Measurements from ENCODE around the gene EYA2. TPM values are rescaled to one million over a fixed set of nuclear protein-coding genes. Genes with fewer than 3 reads are reported as not detected.

Gene EYA2
- polyA plus RNA-seq, 1 experiment = 4.0 TPM

GRCh38 chr20:46895906-46896242 lies 1.2 kb downstream of the EYA2 start:
- Histone ChIP-seq H3K4me3 (ENCODE audit: low read depth, low read length) (peak overlapping the region; percentile 70), H3K27ac (ENCODE audit: low read depth, low read length) (no peak overlapping the region), H3K9me3 (ENCODE audit: control insufficient read depth, insufficient read depth, low read length) (no peaks in the 10 kb centered on the region; the same call in 1 of the 2 replicates), H3K27me3 (ENCODE audit: control insufficient read depth, insufficient read depth, low read length) (no peaks in the 10 kb centered on the region)
- CTCF ChIA-PET = no interaction called here
- no peak for DNase-seq (ENCODE audit: low read depth, low spot score)
- POLR2A ChIA-PET = no interaction called here
- no peak for TF ChIP-seq CTCF (IDR thresholded peaks at IDR 0.05; ENCODE audit: low read depth, low read length)

GRCh38 chr20:46897328-46897880 lies 2.8 kb downstream of the EYA2 start:
- CTCF ChIA-PET = no interaction called here

GRCh38 chr20:46898423-46898822 lies 3.8 kb downstream of the EYA2 start:
- no peaks in the 10 kb centered on the region for H3K27me3 ChIP-seq (ENCODE audit: control insufficient read depth, insufficient read depth, low read length)
- DNase-seq (ENCODE audit: low read depth, low spot score) = no peak
- no peak overlapping the region for H3K27ac ChIP-seq (ENCODE audit: low read depth, low read length)
- ChIA-PET CTCF (interaction anchor here (0.6 kb wide), 2 partner anchors 85 to 277 kb away, joined by 3 to 6 read pairs; no protein-coding TSS in a partner anchor), POLR2A (interaction anchor here (0.6 to 0.7 kb wide), 2 partner anchors 125 to 259 kb away, joined by 3 to 4 read pairs; no protein-coding TSS in a partner anchor)
- H3K9me3 ChIP-seq (ENCODE audit: control insufficient read depth, insufficient read depth, low read length) = no peaks in the 10 kb centered on the region; the same call in 1 of the 2 replicates
- no peak overlapping the region for H3K4me3 ChIP-seq (ENCODE audit: low read depth, low read length)
- TF ChIP-seq CTCF (IDR thresholded peaks at IDR 0.05; ENCODE audit: low read depth, low read length) = no peak

More at GRCh38 chr20:46897328-46897880, 2.8 kb downstream of the EYA2 start:
- no peak for TF ChIP-seq CTCF (IDR thresholded peaks at IDR 0.05; ENCODE audit: low read depth, low read length)
- no peak overlapping the region for H3K4me3 ChIP-seq (ENCODE audit: low read depth, low read length)
- no peak for DNase-seq (ENCODE audit: low read depth, low spot score)
- POLR2A ChIA-PET = interaction anchor here (0.7 kb wide), 1 partner anchor 126 kb away, joined by 3 read pairs; no protein-coding TSS in a partner anchor
- H3K27me3 ChIP-seq (ENCODE audit: control insufficient read depth, insufficient read depth, low read length) = no peaks in the 10 kb centered on the region
- H3K27ac ChIP-seq (ENCODE audit: low read depth, low read length) = no peak overlapping the region
- no peaks in the 10 kb centered on the region; the same call in 1 of the 2 replicates for H3K9me3 ChIP-seq (ENCODE audit: control insufficient read depth, insufficient read depth, low read length)

- no peak for TF ChIP-seq CTCF (IDR thresholded peaks at IDR 0.05; ENCODE audit: low read depth, low read length)
- no peak for DNase-seq (ENCODE audit: low read depth, low spot score)
- CTCF ChIA-PET = no interaction called here
- no peak overlapping the region for H3K27ac ChIP-seq (ENCODE audit: low read depth, low read length)
- H3K9me3 ChIP-seq (ENCODE audit: control insufficient read depth, insufficient read depth, low read length) = no peaks in the 10 kb centered on the region; the same call in 1 of the 2 replicates
- H3K27me3 ChIP-seq (ENCODE audit: control insufficient read depth, insufficient read depth, low read length) = no peaks in the 10 kb centered on the region
- POLR2A ChIA-PET = no interaction called here
- no peak overlapping the region for H3K4me3 ChIP-seq (ENCODE audit: low read depth, low read length)
These were observed 5.0 kb downstream of the EYA2 start for GRCh38 chr20:46899621-46900020.

- no peak for TF ChIP-seq CTCF (IDR thresholded peaks at IDR 0.05; ENCODE audit: low read depth, low read length)
- CTCF ChIA-PET = no interaction called here
These were observed 5.4 kb downstream of the EYA2 start for GRCh38 chr20:46900086-46900485.

More at GRCh38 chr20:46900086-46900485, 5.4 kb downstream of the EYA2 start:
- DNase-seq (ENCODE audit: low read depth, low spot score) = no peak
- H3K27ac ChIP-seq (ENCODE audit: low read depth, low read length) = no peak overlapping the region
- POLR2A ChIA-PET = no interaction called here
- H3K9me3 ChIP-seq (ENCODE audit: control insufficient read depth, insufficient read depth, low read length) = no peaks in the 10 kb centered on the region
- no peaks in the 10 kb centered on the region for H3K27me3 ChIP-seq (ENCODE audit: control insufficient read depth, insufficient read depth, low read length)
- H3K4me3 ChIP-seq (ENCODE audit: low read depth, low read length) = no peak overlapping the region
